NK-92 treated with Interleukin-12 subunit alpha and Interleukin-12 subunit beta, amount 100 ng/mL, for 24 hours (cell line): Measurements from ENCODE around the gene PTPRH.

Source experiments
- DNase-seq: peaks from one replicate; lab custom pipeline; 2025; lab: John Stamatoyannopoulos, UW

The PTPRH gene

DNA sequence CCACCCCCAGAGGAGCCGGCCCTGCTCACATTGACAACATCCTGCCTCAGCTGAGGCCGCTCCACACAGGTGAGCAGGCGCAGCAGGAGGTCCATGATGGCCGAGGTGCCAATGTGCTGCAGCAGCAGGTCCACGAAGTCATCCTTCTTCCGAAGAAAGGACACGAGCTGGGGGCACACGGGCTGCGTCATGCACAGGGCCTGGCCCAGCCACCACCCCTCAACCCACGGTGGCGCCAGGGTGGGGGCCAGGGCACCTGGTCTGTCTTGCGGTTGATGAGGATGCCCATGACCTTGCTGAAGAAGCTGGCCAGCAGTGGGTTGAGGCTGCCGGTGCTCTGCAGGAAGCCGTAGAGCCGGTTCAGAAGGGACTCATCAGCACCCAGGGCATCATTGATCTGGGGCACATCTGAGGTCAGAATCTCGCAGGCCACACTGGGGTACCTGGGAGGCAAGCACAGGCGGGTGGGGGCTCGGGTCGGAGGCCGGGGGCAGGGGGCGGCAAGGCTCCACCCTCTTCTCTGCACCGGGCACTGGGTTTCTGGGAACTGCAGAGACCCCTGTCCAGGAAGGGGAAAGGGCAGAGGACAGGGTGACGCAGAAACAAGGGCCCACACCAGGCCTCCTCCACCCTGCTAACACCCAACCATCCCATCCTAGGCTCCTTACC lies 36.1 kb upstream of the PTPRH start:
- no peak for DNase-seq

DNA sequence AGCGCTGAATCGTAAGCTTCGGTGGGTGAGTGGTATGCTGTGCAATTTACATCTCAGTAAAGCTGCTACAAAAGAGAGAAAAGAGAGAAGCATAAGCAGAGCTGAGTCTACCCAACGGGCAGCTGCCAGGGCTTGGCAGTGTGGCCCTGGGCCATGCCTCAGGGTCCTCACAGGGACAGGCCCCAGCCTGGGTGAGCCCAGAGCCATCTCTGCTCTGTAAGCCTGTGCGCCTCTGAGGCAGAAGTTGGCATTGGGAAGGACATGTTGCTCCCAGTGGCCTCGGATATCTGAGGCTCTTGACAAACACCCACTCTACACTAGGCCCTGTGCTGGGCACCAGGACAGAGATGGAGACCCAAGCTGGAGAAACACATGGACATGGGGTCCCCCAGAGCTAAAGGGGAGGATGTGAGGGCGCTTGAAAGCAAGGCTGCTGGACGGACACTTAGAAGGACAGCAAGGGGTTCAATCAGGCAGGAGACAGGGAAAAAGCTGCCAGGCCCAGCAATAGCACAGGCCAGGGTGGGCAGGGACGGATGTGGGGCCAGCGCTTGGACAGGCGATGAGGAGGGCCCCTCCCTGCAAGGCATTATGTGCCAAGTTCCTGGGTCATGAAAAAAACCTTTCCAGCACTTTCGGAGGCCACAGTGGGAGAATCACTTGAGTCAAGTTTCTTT lies 34.8 kb upstream of the PTPRH start:
- no peak for DNase-seq

DNA sequence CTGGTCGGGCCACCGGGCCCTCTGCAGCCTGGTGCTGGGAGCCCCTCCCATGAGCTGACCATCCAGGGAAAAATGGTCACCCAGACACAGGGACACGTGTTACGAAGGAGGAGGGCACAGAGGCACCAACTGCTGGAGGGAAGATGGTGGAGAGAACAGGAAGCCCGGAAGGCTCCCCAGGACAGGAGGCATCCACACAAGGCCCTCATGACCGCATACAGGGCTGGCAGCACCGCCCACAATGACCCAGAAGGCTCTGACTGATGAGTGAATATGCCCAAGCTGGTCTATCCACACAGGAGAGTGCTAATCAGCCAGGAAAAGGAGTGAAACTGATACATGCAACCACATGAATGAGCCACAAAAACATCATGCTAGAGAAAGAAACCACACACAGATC lies 33.2 kb upstream of the PTPRH start:
- DNase-seq = no peak

DNA sequence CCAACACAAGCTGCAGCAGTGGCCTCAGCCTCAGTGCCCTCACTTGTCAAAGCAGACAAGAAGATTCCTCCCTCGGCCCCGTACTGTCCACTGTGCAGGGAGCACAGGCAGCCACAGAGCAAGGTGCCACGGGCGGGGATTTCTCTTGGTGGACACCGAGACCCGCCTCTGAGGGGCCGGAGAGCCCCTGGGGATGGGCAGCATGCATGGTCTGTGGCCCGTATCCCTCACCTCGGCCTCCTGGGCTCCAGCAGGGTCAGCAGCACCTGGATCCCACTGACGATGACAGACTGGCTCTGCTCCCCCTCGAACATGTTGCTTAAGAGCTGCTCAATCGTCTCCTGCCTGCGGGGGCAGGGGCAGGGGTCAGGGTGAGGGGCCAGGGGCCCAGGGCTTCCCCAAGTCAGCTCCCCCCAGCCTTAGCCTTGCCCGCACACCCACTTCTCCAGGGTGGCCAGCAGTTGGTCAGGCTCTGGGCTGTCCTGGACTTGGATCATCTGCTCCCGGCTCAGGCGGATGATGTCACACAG lies 32.7 kb upstream of the PTPRH start:
- no peak for DNase-seq

DNA sequence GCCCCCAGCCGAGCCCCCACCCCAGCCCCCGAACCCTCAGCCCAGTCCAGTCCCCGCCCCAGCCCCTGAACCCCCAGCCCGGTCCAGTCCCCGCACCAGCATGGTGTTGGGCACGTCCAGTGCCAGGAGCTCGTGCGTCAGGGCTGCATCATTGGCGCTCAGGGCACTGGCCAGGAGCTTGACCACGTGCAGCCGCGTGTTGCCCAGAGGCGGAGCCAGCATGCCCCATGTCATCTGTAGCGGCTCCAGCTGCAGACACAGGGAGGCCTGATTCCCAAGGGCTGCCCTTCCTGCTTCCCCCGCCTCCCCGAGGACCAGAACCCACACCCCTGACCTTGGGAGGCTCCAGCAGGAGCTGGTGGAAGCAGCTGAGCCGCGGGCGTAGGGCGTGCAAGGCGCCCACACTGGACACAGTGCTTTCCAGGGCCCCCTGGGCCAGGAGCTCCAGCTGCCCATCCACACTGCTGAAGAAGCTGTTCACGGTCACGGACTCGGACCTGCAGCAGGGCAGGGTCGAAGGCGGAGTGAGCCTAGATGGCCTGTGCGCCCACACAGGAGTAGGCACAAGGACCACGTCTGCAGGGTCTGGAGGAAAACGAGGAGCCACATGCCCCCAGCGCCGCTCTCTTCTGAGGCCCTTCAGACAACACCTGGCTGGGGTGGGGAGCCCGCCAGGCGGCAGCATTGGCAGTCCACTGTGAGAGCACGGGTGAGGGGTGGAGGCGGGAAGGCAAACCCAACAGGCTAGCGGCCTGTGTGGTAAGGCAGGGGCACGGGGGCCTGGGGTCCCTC lies 32.0 kb upstream of the PTPRH start:
- DNase-seq = no peak

DNA sequence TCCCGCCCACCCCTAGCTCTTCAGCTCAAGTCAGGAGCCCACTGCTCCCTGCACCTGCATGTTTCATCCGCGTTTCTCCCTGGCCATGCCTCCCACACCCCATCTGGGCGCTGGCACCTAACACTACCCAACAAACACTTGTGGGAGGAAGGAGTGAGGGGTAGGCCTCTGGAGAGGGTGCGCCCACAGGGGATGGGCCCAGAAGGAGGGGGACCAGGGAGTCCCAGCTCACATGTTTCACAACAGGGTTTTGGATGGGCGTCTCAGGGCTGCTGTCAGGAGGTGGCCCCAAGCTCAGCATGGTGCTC lies 31.4 kb upstream of the PTPRH start:
- DNase-seq = no peak

DNA sequence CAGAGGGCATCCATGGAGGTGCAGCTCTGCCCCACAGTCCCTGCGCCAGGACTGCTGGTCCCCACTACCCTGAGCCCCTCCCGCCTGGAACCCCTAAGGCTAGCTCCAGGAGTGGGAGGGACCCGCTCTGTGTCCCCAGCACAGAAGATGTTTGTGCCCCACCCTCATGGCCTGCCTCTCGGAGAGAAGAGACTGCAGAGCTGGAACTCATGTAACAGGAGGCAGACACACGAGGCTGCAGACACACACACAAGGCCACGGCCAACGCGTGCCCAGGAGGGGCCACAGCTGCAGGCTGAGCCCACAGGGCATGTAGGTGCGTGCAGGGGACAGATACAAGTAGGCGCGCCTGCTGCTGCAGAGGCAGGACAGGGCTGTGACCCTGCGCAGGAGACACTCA lies 29.7 kb upstream of the PTPRH start:
- DNase-seq = no peak

DNA sequence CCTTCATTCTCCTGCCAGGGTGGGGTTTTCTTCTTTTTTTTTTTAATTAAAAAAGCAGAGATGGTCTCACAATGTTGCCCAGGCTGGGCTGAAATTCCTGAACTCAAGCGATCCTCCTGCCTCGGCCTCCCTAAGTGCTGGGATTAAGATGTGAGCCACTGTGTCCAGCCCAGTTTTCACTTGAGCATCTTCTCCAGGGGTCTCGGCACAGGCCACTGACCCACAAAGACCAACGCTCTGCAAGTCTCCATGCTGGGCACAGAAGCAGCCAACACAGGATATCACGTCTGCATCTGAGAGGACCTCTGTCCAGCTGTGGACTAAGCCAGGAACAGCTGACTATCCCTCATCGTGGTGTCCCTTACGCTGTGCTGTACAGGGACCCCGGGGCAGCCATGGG lies 28.7 kb upstream of the PTPRH start:
- no peak for DNase-seq

DNA sequence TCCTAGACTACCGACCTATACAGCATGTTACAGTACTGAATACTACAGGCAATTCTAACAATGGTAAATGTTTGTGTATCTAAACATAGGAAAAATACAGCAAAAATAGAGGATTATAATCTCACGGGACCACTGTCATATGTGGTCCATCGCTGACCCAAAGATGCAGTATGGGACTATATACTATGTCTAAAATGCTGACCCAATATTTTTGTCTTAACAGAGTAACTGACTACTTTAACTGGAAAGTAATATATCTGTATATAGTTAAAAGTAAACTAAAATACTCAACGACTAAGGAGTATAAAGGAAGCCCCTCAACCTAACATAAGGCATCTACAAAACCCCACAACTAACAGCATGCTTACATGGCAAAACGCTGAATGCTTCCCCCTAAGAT lies 23.7 kb upstream of the PTPRH start:
- DNase-seq = no peak

DNA sequence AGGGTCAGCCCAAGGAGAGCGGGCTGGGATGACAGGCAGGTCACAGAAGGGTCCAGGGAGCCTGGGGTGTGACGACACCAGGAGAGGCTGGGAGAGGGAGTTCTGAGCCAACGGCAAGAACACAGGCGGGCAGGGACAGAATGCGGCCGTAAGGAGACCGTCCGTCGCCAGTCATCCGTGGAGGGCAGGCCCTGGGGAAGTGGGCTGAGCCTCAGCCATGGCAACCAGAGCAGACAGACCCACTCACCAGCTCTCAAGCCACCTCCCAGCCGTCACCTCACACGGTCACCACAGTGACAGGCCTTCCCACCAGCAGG lies 22.9 kb upstream of the PTPRH start:
- no peak for DNase-seq

DNA sequence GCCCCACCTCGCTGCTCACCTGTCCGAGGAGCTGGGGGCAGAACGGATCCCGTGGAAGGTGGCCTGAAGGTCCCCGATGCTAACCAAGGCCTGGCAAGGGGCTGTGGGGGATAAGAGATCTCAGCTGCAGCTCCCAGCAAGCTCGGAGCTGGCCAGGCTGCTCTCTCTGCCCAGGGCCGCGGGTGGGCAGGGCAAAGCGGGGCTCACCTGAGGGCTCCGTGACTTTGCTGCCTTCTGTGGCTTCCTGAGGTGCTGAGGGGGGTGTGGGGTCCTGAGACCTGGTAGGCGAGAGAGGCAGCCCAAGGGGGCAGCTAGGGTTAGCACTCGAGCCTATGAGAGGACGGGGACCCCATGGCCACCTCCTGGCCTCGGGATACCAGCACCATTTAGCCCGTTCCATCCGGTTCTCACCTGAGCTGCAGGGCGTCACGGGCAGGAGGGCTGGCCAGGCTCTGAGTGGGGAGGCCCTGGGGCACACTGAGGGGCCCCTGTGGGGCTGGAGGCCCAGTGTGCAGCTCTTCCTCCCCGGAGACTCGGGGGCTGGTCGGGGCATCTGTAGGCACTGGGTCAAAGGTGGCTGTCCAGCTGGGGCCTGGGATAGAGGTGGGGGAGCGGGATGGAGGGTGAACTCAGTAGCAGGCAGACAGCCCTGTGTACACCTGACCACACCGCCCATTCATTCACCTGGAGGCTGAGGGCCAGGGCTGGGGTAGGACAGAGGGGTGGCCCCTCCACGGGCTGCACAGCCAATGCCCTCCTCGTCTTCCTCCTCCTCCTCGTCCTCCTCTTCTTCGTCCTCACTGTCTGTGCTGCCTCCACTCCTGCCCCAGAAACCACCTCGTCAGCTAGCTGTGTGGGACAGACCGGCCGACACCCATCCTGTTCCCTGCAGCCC lies 22.3 kb upstream of the PTPRH start:
- no peak for DNase-seq

DNA sequence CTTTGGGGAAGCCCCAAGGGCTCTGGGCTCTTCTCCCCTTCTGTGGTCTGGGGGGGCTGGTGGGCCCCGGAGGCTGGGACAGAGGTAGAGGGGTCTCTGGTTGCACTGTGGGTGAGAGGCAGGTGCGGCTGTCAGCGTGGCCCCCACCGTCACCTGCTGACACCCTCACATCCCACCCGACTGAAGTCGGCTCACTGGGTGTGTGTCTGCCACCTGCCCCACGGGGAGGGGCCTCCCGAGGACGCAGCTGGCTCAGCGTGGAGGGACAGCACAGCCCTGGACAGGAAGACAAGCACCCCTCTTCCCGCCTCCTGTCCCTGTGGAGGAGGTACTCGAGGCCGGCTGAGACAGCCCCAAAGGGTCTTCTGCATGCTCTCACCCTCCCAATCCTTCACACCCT lies 21.5 kb upstream of the PTPRH start:
- no peak for DNase-seq

DNA sequence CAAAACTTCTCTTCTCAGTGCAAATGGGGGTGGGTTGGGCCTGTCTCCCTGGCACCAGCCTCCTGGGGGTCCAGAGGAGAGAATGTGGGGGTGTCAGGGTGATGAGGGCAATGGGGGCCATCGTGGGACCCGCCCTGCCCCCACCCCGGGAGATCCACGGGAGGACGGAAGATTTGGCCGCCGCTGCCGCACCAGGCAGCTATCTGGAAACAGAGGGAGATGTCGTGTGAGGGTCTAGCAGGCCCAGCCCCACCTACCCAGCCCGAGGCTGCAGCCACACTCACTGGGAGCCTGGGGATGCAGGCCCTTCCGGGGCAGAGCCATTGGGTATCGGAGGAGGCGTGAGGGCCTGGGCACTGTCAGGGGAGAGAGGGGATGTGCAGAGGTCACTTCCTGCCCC lies 21.0 kb upstream of the PTPRH start:
- no peak for DNase-seq

DNA sequence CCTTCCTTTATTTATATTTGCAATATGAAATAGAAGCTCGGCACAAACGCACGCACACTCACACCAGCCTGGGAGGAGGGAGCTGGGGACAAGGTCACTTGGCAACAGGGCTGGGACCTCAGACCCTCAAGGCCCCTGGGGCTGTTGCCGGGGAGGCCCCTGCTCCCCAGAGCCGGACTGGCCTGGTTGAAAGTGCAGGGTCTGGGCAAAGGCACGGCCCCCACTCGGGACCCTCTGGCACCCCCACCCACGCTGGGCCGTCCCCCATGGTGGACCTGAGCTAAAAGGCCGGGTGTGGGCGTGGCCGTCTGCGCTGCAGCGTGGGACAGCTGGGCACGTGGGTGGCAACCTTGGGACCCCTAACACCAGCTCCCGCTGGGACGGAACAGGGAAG lies 20.5 kb upstream of the PTPRH start:
- no peak for DNase-seq

DNA sequence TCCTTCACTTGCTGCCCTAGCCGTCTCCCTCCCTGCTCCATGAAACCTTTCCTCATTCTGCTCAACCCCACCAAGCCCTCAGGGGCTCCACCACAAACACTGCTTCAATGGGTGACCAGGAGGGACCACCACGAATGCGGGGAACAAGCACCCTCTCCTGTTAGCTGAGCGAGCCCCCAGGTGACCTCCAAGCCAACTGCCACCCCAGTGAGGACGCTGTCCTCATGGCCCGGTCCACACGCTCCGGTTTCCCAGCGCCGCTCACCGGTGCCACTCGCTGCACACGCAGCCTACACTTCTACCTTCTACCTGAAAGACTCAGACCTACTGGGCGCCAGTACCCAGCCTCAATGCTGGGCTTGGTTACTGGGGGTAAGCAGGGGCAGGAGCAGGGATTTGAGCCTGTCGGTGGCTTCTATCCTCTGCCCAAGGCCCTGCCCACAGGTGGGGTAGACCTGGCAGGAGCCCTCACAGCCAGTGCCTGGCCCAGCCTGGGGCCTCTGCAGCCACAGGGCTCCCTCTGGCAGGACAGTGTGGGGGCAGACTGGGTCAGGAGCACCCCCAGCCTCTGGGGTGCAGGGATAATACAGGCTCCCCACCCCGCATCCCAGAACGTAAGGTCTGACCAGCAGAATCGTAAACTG lies 20.0 kb upstream of the PTPRH start:
- no peak for DNase-seq

DNA sequence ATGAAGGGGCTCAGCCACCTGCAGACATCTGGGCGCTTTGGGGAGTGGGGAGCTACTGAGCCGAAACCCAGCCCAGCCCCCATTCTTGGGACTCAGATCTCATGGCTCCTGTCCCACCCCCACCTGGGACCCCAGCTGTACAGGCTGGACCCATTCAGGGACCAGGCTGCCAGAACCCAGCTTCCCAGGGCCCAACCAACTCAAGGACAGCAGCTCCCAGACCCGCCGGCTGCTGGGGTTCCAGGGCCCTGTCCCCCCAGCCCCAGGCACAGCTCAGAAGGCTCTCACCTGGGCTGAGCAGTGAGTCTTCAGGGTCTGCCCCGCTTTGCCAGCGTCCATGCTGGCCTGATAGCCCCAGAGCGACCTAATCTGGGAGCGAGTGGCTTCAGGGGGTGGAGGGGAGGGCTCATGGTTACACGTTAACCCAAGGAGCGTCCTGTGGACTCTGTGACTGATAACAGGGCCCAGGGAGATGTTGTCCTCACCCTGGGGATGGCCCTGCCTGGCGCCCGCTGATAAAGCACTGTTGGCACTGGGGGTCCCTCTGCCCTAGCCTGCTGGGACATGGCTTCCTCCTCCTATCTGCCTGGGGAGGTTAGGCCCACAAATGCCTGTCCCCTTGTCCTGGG lies 19.2 kb upstream of the PTPRH start, which contains the start of gene TMEM86B:
Gene TMEM86B (minus strand): TSS at position 361 of the 629 bp plus-strand sequence. CDS start 22 bp downstream, at position 339.
- DNase-seq = no peak

DNA sequence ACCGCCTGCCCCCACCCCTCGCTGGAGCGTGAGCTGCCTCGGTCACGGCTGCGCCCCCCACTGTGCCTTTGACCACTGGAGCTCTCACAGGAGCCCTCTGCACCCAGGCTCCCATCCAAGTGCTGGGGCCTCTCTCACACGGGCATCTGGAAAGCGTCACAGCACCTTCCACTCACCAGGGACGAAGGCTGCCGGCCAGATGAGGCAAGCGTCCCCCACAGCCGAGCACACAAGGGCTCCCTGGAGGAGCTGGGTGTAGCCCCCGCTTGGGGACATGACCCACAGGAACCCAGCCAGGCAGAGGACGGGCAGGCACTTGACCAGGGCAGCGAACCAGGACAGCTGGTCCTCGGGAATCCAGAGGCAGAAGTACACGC lies 18.7 kb upstream of the PTPRH start:
- DNase-seq = no peak

DNA sequence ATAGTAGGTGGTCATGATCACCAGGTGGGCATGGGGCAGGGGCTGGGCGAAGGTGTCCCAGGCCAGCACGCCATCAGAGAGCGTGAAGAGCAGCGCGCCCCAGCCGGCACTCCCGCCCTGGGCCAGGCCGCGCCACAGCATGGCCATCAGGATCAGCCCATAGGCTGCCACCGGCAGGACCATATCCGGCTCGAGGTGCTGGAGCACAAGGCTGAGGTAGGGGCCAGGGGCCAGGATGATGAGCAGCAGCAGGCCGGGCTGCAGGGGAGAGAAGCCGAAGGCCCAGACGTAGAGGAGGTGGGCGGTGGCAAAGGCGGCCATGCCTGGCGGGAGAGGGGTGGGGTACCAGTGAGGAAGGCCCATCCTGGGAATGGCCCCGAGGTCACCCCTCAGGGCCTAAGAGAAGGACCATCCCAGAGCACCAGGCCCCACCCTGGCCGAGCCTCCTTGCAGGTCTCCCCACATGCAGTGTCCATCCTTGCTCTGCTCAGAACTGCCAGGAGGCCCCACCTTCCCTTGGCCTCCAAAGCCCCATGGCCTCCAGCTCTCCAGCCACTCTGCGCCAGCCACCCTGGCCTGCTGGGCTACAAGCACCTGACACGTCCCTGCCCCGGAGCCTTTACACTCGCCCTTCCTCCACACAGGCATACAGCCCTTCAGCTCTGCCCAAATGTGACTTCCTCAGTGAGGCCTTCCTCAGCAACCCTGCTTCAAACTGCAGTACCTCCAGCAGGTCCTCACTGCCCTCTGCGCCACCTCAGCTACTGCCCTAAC lies 18.1 kb upstream of the PTPRH start:
- no peak for DNase-seq

DNA sequence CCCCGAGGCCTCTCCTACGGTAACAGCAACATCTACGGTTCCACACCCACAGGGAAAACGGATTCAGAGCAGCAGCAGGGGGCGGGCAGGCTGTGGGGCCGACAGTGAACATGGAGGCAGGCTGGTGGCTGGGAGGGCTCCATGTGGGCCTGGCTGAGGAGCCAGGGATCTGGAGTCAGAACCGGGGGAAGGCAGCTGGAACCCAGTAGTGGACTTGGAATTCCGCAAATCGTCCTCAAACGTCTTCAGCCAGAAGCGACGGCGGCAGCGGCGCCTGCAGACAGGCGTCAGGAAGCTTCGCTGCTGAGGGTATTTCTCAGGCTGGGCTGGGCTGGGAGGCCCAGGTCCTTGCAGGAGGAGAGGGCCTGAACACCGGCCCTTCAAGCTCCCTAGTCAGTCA lies 17.5 kb upstream of the PTPRH start:
- no peak for DNase-seq

DNA sequence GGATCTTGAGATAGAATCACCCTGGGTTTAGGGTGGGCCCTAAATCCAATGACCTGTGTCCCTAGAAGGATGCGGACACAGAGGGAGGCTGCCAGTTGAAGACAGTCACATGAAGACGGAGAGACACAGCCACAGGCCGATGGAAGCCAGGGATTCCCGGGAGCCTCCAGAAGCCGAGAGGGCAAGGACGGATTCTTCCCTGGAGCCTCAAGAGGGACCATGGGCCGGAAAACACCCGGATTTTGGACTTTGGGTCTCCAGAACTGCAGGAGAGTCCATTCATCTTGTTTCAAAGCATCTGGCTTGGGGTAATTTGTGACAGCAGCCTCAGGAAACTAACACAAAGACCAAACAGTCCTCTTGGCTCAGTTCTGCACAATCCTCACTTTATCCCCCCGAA lies 17.0 kb upstream of the PTPRH start:
- no peak for DNase-seq
